ENCODE data around the gene ACADM.
A peak's percentile ranks its signal among the peaks of the same experiment; 100 is the strongest.

ACADM gene

GRCh38 chr1:75710832-75711231 is 13.7 kb upstream of the ACADM start:
- Histone ChIP-seq H3K4me2 (ENCODE audit: insufficient read depth, low read length, poor library complexity, severe bottlenecking) (no peak overlapping the region), H3K23ac (ENCODE audit: low read depth, low read length, poor library complexity) (no peak overlapping the region), H3K4me3 (ENCODE audit: low read length in 2 of 2) (no peak overlapping the region), H2BK120ac (ENCODE audit: low read depth, low read length) (no peak overlapping the region), H2BK5ac (ENCODE audit: low read length) (no peak overlapping the region), H3K18ac (ENCODE audit: low read length) (no peak overlapping the region), H3K27ac (replicated peaks; ENCODE audit: low read length) (no peak overlapping the region), H3K36me3 (replicated peaks in 1 of 2; ENCODE audit: control insufficient read depth in 2 of 2, insufficient read depth in 2 of 2, low read length in 2 of 2) (no peaks in the 10 kb centered on the region), H2AK5ac (ENCODE audit: low read depth, low read length) (no peak overlapping the region), H3K27me3 (ENCODE audit: control insufficient read depth in 3 of 3, insufficient read depth in 3 of 3, low read depth in 1 of 3, low read length in 3 of 3) (no peaks in the 10 kb centered on the region), H3K4ac (ENCODE audit: low read length) (no peak overlapping the region), H3K9me3 (replicated peaks in 1 of 2; ENCODE audit: control insufficient read depth in 2 of 2, insufficient read depth in 1 of 2, low read depth in 1 of 2, low read length in 2 of 2) (no peaks in the 10 kb centered on the region), H4K8ac (ENCODE audit: low read depth, low read length) (no peak overlapping the region), H3K14ac (ENCODE audit: low read length) (no peak overlapping the region), H3K79me1 (ENCODE audit: low read depth, low read length) (no peaks in the 10 kb centered on the region), H3K9ac (ENCODE audit: low read depth, low read length, poor library complexity) (no peak overlapping the region), H3K4me1 (ENCODE audit: control insufficient read depth in 2 of 2, insufficient read depth in 1 of 2, low read depth in 1 of 2, low read length in 2 of 2) (no peaks in the 10 kb centered on the region), H4K91ac (ENCODE audit: low read depth, low read length, poor library complexity) (no peak overlapping the region), H2BK15ac (ENCODE audit: low read length) (no peak overlapping the region), H2BK12ac (ENCODE audit: low read length) (no peak overlapping the region), H2AFZ (ENCODE audit: low read length) (no peak overlapping the region)
- DNase-seq (ENCODE audit: low spot score): no peak

GRCh38 chr1:75711846-75712245 is 12.7 kb upstream of the ACADM start:
- no peak overlapping the region for H4K91ac ChIP-seq (ENCODE audit: low read depth, low read length, poor library complexity)

GRCh38 chr1:75712306-75712705 is 12.2 kb upstream of the ACADM start:
- Histone ChIP-seq H3K14ac (ENCODE audit: low read length) (no peak overlapping the region), H3K27ac (replicated peaks; ENCODE audit: low read length) (no peak overlapping the region), H3K27me3 (ENCODE audit: control insufficient read depth in 3 of 3, insufficient read depth in 3 of 3, low read depth in 1 of 3, low read length in 3 of 3) (no peaks in the 10 kb centered on the region), H2AK5ac (ENCODE audit: low read depth, low read length) (no peak overlapping the region), H3K18ac (ENCODE audit: low read length) (no peak overlapping the region), H3K9ac (ENCODE audit: low read depth, low read length, poor library complexity) (no peak overlapping the region), H3K4ac (ENCODE audit: low read length) (no peak overlapping the region), H2BK15ac (ENCODE audit: low read length) (no peak overlapping the region), H2BK120ac (ENCODE audit: low read depth, low read length) (no peak overlapping the region), H3K4me3 (ENCODE audit: low read length in 2 of 2) (no peak overlapping the region), H2BK12ac (ENCODE audit: low read length) (no peak overlapping the region), H3K23ac (ENCODE audit: low read depth, low read length, poor library complexity) (no peak overlapping the region), H3K79me1 (ENCODE audit: low read depth, low read length) (no peaks in the 10 kb centered on the region), H3K4me2 (ENCODE audit: insufficient read depth, low read length, poor library complexity, severe bottlenecking) (no peak overlapping the region), H3K9me3 (replicated peaks in 1 of 2; ENCODE audit: control insufficient read depth in 2 of 2, insufficient read depth in 1 of 2, low read depth in 1 of 2, low read length in 2 of 2) (no peaks in the 10 kb centered on the region), H3K4me1 (ENCODE audit: control insufficient read depth in 2 of 2, insufficient read depth in 1 of 2, low read depth in 1 of 2, low read length in 2 of 2) (no peaks in the 10 kb centered on the region), H3K36me3 (replicated peaks in 1 of 2; ENCODE audit: control insufficient read depth in 2 of 2, insufficient read depth in 2 of 2, low read length in 2 of 2) (no peaks in the 10 kb centered on the region), H4K91ac (ENCODE audit: low read depth, low read length, poor library complexity) (no peak overlapping the region), H2BK5ac (ENCODE audit: low read length) (no peak overlapping the region), H4K8ac (ENCODE audit: low read depth, low read length) (no peak overlapping the region), H2AFZ (ENCODE audit: low read length) (no peak overlapping the region)
- no peak for DNase-seq (ENCODE audit: low spot score)

More at GRCh38 chr1:75711846-75712245, 12.7 kb upstream of the ACADM start:
- Histone ChIP-seq H3K4me2 (ENCODE audit: insufficient read depth, low read length, poor library complexity, severe bottlenecking) (no peak overlapping the region), H3K4me3 (ENCODE audit: low read length in 2 of 2) (no peak overlapping the region), H3K9ac (ENCODE audit: low read depth, low read length, poor library complexity) (no peak overlapping the region), H2AFZ (ENCODE audit: low read length) (no peak overlapping the region), H3K4ac (ENCODE audit: low read length) (no peak overlapping the region), H2AK5ac (ENCODE audit: low read depth, low read length) (no peak overlapping the region), H3K79me1 (ENCODE audit: low read depth, low read length) (no peaks in the 10 kb centered on the region), H3K27me3 (ENCODE audit: control insufficient read depth in 3 of 3, insufficient read depth in 3 of 3, low read depth in 1 of 3, low read length in 3 of 3) (no peaks in the 10 kb centered on the region), H3K18ac (ENCODE audit: low read length) (no peak overlapping the region), H3K9me3 (replicated peaks in 1 of 2; ENCODE audit: control insufficient read depth in 2 of 2, insufficient read depth in 1 of 2, low read depth in 1 of 2, low read length in 2 of 2) (no peaks in the 10 kb centered on the region), H3K23ac (ENCODE audit: low read depth, low read length, poor library complexity) (no peak overlapping the region), H4K8ac (ENCODE audit: low read depth, low read length) (no peak overlapping the region), H3K14ac (ENCODE audit: low read length) (no peak overlapping the region), H3K27ac (replicated peaks; ENCODE audit: low read length) (no peak overlapping the region), H2BK120ac (ENCODE audit: low read depth, low read length) (no peak overlapping the region), H2BK12ac (ENCODE audit: low read length) (no peak overlapping the region), H3K4me1 (ENCODE audit: control insufficient read depth in 2 of 2, insufficient read depth in 1 of 2, low read depth in 1 of 2, low read length in 2 of 2) (no peaks in the 10 kb centered on the region), H3K36me3 (replicated peaks in 1 of 2; ENCODE audit: control insufficient read depth in 2 of 2, insufficient read depth in 2 of 2, low read length in 2 of 2) (no peaks in the 10 kb centered on the region), H2BK15ac (ENCODE audit: low read length) (no peak overlapping the region), H2BK5ac (ENCODE audit: low read length) (no peak overlapping the region)
- no peak for DNase-seq (ENCODE audit: low spot score)

- H3K27me3 ChIP-seq (ENCODE audit: control insufficient read depth in 3 of 3, insufficient read depth in 3 of 3, low read depth in 1 of 3, low read length in 3 of 3): no peaks in the 10 kb centered on the region
- H3K4me3 ChIP-seq (ENCODE audit: low read length in 2 of 2): no peak overlapping the region
- peak overlapping the region; percentile 6 for H2AFZ ChIP-seq (ENCODE audit: low read length)
- H2AK5ac ChIP-seq (ENCODE audit: low read depth, low read length): no peak overlapping the region
- H3K18ac ChIP-seq (ENCODE audit: low read length): no peak overlapping the region
- no peak overlapping the region for H3K14ac ChIP-seq (ENCODE audit: low read length)
- no peak overlapping the region for H3K4me2 ChIP-seq (ENCODE audit: insufficient read depth, low read length, poor library complexity, severe bottlenecking)
- no peak overlapping the region for H3K27ac ChIP-seq (replicated peaks; ENCODE audit: low read length)
- H2BK5ac ChIP-seq (ENCODE audit: low read length): no peak overlapping the region
- H3K4ac ChIP-seq (ENCODE audit: low read length): no peak overlapping the region
- no peak overlapping the region for H2BK120ac ChIP-seq (ENCODE audit: low read depth, low read length)
- H2BK12ac ChIP-seq (ENCODE audit: low read length): no peak overlapping the region
- H3K36me3 ChIP-seq (replicated peaks in 1 of 2; ENCODE audit: control insufficient read depth in 2 of 2, insufficient read depth in 2 of 2, low read length in 2 of 2): no peaks in the 10 kb centered on the region
- no peak overlapping the region for H4K91ac ChIP-seq (ENCODE audit: low read depth, low read length, poor library complexity)
- H3K23ac ChIP-seq (ENCODE audit: low read depth, low read length, poor library complexity): no peak overlapping the region
- no peak overlapping the region for H3K9ac ChIP-seq (ENCODE audit: low read depth, low read length, poor library complexity)
- H3K79me1 ChIP-seq (ENCODE audit: low read depth, low read length): no peaks in the 10 kb centered on the region
- DNase-seq (ENCODE audit: low spot score): no peak
- H3K4me1 ChIP-seq (ENCODE audit: control insufficient read depth in 2 of 2, insufficient read depth in 1 of 2, low read depth in 1 of 2, low read length in 2 of 2): peaks cover 0 to 1% of the 10 kb centered on the region in 2 donors
- peaks cover 0 to 3% of the 10 kb centered on the region in 2 donors for H3K9me3 ChIP-seq (replicated peaks in 1 of 2; ENCODE audit: control insufficient read depth in 2 of 2, insufficient read depth in 1 of 2, low read depth in 1 of 2, low read length in 2 of 2)
- H2BK15ac ChIP-seq (ENCODE audit: low read length): no peak overlapping the region
- no peak overlapping the region for H4K8ac ChIP-seq (ENCODE audit: low read depth, low read length)
- WGBS, 2 donors (ENCODE audit: extremely low coverage in 2 of 2, insufficient read length in 2 of 2, insufficient replicate concordance in 1 of 2): no CpG with 5 or more reads among the region's 2 CpGs
Observed at GRCh38 chr1:75719810-75720209, 4.7 kb upstream of the ACADM start.
